HEK293T (cell line): ENCODE measurements around the gene BCR.

Experiments used
- BHLHE40 ChIP-seq: fragments of 450-650 bp; IDR thresholded peaks from 2 replicates; pipeline ENCODE4 v1.6.1; 2016; ENCODE audit warnings: mild to moderate bottlenecking, moderate library complexity, borderline replicate concordance
- CTBP1 ChIP-seq: fragments of 450-650 bp; IDR thresholded peaks from 2 replicates; pipeline ENCODE4 v1.6.1; 2016; ENCODE audit warnings: borderline replicate concordance
- FOXM1 ChIP-seq: fragments of 450-650 bp; IDR thresholded peaks from 2 replicates; pipeline ENCODE4 v1.6.1; 2017; ENCODE audit warnings: mild to moderate bottlenecking, borderline replicate concordance
- LEF1 ChIP-seq: fragments of 450-650 bp; IDR thresholded peaks from 2 replicates; pipeline ENCODE4 v1.6.1; 2017; ENCODE audit warnings: mild to moderate bottlenecking, borderline replicate concordance
- NFRKB ChIP-seq: fragments of 450-650 bp; IDR thresholded peaks from 2 replicates; pipeline ENCODE4 v1.6.1; 2016; ENCODE audit warnings: mild to moderate bottlenecking, moderate library complexity
- SP1 ChIP-seq: fragments of 450-650 bp; IDR thresholded peaks from 2 replicates; pipeline ENCODE4 v1.6.1; 2017
- SUZ12 ChIP-seq: fragments of 450-650 bp; IDR thresholded peaks from 2 replicates; pipeline ENCODE4 v1.6.1; 2016; ENCODE audit warnings: mild to moderate bottlenecking
- ZNF384 ChIP-seq: fragments of 450-650 bp; IDR thresholded peaks from 2 replicates; pipeline ENCODE4 v1.6.1; 2016
- TF ChIP-seq, protein P1 (sequence below): fragments of 450-650 bp; IDR thresholded peaks from 2 replicates; pipeline ENCODE4 v1.6.1; 2016

DNA sequence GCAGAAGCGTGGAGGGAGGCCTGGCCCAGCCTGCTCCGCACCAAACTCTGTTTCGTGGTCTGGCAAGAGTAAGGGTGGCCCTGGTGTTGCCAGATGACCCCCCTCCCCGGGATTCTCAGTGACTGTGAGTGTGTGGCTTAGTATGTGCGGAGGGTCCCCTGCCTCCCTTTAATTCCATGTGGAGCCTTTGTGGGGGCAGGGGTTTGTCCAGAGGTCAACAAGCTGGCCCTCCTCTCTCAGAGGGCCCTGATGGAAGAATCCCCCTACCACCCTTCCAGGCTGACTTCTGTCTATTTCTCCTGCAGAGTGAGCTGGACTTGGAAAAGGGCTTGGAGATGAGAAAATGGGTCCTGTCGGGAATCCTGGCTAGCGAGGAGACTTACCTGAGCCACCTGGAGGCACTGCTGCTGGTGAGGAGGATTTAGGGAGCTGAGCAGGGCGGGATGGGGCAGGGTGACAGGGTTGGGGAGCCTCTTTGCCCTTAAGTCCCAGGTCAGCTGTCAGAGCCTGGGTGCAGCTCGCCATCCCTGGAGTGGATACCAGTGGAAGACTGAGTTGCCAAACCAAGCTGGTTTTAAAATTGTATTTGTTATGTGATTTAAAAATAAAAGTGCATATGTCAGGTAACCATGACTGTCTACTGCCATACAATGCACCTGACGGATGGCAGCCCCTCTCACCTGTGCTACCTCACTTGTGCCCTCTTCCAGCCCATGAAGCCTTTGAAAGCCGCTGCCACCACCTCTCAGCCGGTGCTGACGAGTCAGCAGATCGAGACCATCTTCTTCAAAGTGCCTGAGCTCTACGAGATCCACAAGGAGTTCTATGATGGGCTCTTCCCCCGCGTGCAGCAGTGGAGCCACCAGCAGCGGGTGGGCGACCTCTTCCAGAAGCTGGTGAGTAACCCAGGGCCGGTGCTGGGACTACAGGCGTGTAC, 80.6 kb downstream of the BCR start:
- TF ChIP-seq CTBP1 (no peak), SP1 (no peak), FOXM1 (no peak), BHLHE40 (no peak), LEF1 (no peak), SUZ12 (no peak), ZNF384 (no peak), NFRKB (no peak)
- TF ChIP-seq, protein P1, sequence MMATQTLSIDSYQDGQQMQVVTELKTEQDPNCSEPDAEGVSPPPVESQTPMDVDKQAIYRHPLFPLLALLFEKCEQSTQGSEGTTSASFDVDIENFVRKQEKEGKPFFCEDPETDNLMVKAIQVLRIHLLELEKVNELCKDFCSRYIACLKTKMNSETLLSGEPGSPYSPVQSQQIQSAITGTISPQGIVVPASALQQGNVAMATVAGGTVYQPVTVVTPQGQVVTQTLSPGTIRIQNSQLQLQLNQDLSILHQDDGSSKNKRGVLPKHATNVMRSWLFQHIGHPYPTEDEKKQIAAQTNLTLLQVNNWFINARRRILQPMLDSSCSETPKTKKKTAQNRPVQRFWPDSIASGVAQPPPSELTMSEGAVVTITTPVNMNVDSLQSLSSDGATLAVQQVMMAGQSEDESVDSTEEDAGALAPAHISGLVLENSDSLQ, result no peak
